Stimulated activated CD8-positive, alpha-beta memory T cell treated with anti-CD3 and anti-CD28 coated beads, Interleukin-7, amount 100 ng/mL, for 4 hours (primary cell): ENCODE measurements around the gene BACE2.
"Not testable (repeated sequence)": the region's sequence is repeated elsewhere in the genome, so short reads cannot be mapped to it uniquely, and the experiment has no call there.

Experiments
- DNase-seq, 2 donors: peaks; one replicate each; pipeline ENCODE4 v3.0.0-alpha.2; 2020; ENCODE audit warnings: low read depth in 2 of 2

Gene BACE2

DNA sequence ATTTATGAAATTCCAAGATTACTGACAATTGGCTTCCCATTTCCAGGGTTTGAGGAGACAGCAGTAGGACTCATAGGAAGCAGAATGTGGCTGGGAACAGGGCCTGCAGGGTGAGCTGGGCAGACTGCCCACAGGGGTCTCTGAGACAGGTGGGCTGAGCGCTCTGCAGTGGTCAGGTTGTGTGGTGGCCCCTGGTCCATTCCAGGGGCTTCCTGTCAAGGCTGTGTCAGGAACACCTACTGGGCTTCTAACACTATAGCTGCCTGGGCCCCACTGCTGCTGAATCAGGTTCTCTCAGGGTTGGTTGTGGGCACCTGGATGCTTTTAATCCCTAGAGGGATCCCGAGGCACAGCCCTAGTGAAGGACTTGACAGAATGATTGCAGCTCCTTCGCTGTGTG lies 72.1 kb downstream of the BACE2 start:
- DNase-seq: no peak

GRCh38 chr21:41241341-41241740 lies 73.4 kb downstream of the BACE2 start:
- DNase-seq: no peak

- no peak for DNase-seq
Measured at GRCh38 chr21:41242238-41242829, 74.4 kb downstream of the BACE2 start.

DNA sequence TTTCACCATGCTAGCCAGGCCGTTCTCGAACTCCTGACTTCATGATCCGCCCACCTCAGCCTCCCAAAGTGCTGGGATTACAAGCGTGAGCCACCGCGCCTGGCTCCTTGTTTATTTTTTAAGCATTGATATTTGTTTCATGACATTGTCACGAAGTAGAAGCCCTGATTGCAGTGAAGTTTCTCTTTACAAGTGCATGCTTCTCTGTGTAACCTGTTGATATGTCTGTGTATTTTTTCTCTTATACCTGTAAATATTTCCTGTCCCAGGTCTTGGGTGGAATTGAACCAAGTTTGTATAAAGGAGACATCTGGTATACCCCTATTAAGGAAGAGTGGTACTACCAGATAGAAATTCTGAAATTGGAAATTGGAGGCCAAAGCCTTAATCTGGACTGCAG lies 75.1 kb downstream of the BACE2 start:
- DNase-seq: no peak

DNA sequence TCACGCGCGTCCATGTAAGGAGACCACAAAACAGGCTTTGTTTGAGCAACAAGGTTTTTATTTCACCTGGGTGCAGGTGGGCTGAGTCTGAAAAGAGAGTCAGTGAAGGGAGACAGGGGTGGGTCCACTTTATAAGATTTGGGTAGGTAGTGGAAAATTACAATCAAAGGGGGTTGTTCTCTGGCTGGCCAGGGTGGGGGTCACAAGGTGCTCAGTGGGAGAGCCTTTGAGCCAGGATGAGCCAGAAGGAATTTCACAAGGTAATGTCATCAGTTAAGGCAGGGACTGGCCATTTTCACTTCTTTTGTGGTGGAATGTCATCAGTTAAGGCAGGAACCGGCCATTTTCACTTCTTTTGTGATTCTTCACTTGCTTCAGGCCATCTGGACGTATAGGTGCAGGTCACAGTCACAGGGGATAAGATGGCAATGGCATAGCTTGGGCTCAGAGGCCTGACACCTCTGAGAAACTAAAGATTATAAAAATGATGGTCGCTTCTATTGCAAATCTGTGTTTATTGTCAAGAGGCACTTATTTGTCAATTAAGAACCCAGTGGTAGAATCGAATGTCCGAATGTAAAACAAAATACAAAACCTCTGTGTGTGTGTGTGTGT lies 76.4 kb downstream of the BACE2 start:
- DNase-seq: not testable (repeated sequence)

- no peak for DNase-seq
Measured at GRCh38 chr21:41245509-41246135, 77.7 kb downstream of the BACE2 start.

DNA sequence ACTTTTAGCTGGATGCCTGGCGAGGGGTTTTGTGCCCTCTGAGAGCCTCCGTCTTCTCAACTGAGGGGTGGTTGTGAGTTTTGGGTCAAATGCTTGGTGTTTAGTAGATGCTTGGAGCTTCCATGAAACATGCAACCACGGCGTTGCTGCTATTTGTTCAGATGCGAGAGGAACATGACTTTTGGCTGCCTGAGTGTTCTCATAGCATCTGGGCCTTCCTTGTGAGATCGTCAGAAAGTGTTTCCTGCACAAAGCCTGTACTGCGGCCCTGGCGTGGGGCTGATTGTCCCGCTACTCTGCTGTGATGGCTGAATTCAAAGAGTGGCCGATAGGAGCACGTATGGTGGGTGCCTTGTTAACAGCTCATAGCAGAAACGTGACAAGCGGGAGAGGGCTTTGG lies 78.8 kb downstream of the BACE2 start:
- no peak for DNase-seq

GRCh38 chr21:41247561-41248545 lies 79.9 kb downstream of the BACE2 start:
- DNase-seq: no peak

- no peak for DNase-seq
Measured at GRCh38 chr21:41249476-41249875, 81.5 kb downstream of the BACE2 start.

GRCh38 chr21:41250519-41250918 lies 82.6 kb downstream of the BACE2 start:
- no peak for DNase-seq

DNA sequence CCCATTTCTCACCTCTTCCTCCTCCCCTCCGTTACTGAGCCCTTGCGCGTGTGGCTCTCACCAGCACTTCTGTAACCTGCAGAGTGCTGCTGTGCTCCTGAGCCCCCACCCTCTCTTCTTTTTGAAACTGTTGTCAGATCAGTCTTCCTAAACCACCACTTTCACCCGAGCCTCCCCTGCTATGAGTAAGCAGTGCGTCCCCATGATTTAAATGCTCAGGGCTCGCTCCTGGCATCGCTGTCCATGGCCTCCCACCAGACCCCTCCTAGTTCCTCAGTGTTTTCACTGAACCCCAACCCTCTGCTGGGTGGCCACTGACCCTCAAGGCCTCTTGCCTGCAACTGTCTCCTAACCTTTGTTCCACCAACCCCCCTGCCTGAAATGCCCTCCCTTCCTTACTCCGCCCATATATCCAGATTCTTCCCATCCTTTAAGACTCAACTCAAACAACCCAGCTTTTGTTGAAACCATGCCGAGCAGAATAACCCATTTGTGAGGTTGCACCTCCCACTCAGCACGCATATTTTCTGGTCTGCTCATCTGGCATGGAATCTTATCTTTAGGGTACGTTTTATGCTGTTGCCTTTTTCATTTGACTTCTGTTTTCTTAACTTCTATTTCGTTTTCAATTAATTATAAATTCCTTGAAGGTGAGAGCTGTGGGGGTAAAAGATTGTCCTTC lies 84.1 kb downstream of the BACE2 start:
- no peak for DNase-seq

DNA sequence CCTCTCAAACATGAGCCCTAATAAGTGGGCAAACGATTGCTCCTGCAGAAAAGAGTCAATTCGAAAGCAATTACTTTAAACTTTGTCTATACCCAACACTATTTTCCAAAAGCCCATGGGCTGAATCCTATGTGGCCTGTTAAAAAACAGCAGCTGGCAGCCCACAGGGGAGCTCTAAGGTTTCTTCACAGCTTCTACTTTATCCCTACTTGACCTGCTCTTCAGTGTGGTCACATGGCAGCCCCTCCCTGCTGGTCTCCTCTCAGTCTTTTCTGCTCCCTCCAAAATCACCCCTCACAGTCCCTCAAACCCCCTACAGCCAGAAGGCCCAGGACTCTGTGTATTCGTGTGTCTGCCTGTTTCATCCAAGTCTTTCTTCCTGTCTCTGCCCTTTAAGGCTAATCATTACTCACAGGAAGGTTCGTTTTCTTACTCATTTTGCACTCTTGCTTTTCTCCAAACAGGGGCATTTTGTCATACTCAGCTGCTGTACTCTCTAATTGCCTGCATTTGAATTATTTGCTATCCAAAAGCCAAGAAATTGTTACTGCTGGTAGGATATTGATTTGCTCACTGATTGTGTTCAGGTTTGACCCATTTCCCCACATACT lies 86.2 kb downstream of the BACE2 start:
- DNase-seq: no peak

DNA sequence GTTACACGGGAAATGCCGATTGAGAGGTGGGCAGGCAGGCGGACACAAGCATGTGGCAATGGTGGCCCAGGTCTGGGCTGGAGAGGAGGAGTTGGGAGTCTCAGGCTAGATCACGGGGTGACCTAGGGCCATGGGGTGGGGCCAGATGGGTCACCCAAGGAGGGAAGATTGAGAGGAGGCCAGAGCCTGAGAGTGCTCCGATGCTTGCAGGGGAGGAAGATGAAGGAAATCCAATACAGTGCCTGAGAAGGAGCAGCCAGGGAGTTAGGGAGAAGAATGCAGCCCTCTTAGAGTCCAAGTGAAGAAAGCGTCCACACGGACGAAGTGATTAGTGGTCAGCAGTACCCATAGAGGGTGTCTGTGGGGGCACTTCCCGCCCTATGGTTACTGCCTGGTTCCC lies 87.2 kb downstream of the BACE2 start:
- DNase-seq: no peak

- not testable (repeated sequence) for DNase-seq
Measured at GRCh38 chr21:41256231-41256630, 88.3 kb downstream of the BACE2 start.

DNA sequence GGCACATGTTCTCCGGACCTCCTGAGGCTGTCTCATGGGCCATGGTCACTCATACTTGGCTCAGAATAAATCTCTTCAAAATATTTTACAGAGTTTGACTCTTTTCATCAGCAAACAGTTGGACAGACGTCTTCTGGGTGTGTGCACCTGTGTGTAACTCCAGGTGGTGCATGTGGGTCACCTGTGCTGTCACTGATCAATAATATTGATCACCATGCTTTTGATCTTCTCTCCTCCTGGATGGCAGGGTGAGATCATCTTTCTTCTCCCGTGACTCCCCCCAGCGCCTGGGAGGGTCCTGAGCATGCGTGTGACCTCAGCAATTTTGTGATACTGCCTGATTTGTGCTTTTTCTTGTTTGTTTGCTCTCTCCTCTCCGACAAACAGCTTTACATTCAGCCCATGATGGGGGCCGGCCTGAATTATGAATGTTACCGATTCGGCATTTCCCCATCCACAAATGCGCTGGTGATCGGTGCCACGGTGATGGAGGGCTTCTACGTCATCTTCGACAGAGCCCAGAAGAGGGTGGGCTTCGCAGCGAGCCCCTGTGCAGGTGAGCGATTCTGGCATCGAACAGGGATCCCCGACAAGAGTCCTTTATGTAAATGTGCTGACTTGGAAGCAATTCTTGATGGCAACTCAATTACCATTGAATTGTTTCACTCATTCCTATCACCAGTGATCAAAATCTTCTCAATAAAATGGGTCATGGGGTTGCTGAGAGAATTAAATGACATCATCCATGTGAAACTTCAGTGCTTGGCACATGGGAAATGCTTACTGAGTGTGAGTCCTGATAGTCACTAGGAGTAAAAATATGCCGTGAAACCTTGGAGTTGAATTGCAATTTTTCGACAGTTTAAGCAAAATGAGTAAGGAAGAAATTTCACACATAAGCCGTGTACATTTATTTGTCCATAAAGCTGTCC lies 89.1 kb downstream of the BACE2 start:
- DNase-seq: no peak

DNA sequence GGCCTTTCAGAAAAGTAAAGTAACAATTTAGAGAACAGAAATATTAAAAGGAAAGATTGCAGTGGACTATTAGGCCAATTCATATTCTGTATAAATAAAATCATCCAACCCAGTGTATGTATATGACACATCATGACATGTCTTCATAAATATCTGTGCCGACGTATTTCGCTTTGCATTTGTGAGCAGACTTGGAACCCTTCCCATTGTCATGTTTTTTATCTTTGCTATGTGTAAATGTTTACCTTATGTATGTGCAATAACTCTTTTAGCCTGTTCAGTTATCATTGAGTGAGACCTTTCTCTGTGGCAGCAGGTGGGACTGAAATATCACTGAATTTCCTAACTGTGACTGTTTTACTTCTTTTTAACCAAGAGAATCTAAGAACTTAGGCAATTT lies 90.7 kb downstream of the BACE2 start:
- DNase-seq: no peak

DNA sequence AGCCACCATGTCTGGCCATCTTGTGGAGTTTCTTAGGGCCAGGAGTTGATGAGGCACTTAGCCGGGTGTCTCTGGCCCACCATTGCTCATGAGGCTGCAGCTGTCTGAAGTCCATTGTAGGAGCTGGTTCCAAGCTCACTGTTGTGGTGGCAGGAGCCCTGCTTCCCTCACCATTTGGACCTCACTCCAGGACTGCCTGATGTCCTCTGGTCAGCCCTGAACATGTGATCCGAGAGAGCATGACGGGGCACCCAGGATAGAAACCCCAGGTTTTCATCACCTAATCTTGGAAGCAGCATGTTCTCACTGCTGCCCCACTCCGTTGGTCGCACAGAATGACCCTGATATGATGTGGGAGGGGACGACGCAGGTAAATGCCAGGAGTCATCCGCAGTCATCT lies 92.5 kb downstream of the BACE2 start:
- DNase-seq: no peak

GRCh38 chr21:41267346-41267745 lies 99.4 kb downstream of the BACE2 start:
- DNase-seq: no peak

DNA sequence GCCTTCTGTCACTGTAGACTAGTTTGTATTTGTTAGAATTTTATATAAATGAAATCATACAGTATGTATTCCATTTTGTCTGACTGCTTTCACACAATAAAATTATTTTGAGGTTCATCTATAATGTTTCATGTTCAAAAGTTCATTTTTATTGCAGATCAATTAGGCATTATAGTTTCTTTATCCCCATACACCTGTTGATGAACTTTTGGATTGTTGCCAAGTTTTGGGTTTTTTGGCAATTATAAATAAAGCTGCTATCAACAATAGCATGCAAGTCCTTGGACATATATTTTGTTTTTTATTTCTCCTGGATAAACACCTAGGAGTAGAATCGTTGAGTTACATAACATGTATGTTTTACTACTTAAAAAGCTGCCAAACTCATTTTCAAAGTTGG lies 101.6 kb downstream of the BACE2 start:
- no peak for DNase-seq

DNA sequence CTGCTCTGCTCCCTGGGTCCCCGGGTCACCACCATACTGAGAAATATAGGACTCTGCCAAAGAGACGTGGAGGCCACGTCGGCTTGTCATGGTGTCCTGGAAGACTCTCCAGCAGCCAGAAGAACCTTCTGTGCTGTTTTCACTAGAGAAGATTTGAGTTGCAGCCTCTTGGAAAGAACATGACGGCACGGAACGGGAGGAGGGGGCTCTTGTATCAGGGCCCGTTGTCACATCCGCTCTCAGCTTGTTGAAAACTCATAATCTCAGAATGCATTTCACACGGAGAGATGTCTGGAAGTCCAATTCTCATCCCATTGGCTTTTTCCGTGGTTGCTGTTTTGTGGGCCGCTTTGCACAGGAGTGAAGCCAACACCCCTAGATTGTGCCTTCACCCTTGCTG lies 109.2 kb downstream of the BACE2 start:
- DNase-seq: no peak
